Stimulated activated CD8-positive, alpha-beta memory T cell treated with anti-CD3 and anti-CD28 coated beads, Interleukin-7, amount 100 ng/mL, for 24 hours (primary cell): ENCODE data around the gene RBFOX1.

Experiments
- DNase-seq: peaks from one replicate; pipeline ENCODE4 v3.0.0-alpha.2; 2020; ENCODE audit warnings: low read depth

The RBFOX1 gene

GRCh38 chr16:7420843-7421242 lies 88.2 kb downstream of the RBFOX1 start:
- no peak for DNase-seq

DNA sequence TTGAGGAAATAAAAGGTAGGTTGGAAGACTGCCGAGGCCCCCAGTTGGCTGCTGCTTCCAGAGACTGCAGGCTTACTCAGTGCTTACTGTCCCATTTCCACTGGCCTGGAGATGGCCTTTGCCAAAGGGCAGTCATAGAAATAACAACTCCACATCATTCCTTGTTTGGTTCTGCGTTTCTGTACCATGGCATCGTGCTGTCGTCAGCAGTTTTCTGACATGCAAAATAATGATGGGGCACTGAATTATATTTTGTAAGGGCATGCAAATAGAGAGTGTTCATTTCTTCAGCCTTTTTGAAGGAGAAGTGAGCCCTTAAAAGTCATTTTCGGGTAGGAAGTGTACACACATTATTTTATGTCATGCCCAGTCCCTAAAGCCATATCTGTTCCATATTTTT lies 88.9 kb downstream of the RBFOX1 start:
- no peak for DNase-seq

GRCh38 chr16:7422036-7422888 lies 89.6 kb downstream of the RBFOX1 start:
- DNase-seq, result no peak

DNA sequence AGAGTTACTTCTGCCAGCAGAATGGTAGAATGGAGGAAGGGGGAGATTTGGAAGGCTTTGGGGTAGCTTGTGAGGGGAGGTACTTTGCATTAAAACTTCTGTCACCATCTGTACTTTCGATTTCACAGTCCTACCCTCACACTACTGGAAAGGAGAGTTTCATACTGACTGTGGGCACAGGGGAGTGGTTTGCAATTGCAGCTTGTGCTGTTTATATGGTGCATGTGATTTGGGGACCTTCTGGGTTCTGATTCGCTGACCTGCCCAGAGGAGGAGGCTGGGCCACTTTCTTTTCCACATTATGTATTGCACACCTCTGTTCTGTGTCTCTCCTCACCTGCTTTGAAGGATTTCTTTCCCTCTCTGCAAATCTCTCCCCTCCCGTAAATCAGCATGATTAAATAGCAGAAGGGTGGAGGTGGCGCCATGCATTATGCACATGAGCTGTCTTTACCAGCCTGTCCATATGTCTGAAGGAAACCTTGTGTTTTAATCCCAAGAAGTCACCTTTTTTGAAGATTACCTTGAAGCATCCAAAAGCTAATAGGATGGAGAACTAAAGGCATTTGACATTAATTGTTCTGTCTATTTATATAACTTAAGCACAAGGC lies 90.9 kb downstream of the RBFOX1 start:
- DNase-seq, result no peak

DNA sequence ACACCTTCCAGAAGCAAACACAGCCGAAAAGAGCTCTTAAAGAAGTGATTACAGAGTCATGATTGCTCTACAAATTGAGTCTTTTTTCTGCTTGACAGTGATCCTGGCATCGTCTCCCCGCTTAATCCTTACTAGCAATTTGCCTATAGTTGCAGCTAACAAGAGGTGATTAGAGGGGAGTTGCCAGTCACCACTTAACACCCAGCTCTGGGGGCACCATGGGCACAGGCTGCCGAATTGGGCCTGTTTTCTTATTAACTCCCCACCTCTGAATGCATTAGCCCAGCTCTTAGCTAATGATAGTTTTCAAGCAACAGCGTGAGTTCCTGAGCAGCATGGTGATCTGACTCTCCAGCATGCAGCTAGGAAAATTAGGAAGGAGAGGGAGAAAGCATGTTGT lies 93.5 kb downstream of the RBFOX1 start:
- DNase-seq, result no peak

DNA sequence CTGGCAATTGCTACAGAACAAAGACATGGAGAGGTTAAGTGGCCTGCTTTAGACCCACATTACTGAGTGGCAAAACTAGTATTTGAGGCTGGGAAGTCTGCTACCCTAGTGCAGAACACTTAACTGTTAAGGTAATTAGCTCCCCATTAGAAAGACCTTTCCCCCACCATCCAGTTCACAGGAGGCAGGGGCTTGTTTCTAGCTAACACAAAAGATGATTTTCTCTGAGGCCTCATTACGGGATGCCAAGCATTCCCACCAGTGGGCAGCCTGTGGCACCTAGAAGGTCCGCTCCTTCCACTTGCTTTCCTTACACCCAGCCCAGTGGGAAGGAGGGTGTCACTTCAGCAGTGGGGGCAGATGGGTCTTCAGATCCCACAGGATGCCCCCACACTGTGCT lies 99.1 kb downstream of the RBFOX1 start:
- no peak for DNase-seq

- no peak for DNase-seq
Measured at GRCh38 chr16:7436306-7436705, 103.7 kb downstream of the RBFOX1 start.

- DNase-seq, result no peak
Measured at GRCh38 chr16:7437135-7437804, 104.6 kb downstream of the RBFOX1 start.

- DNase-seq, result no peak
Measured at GRCh38 chr16:7437843-7438242, 105.2 kb downstream of the RBFOX1 start.

DNA sequence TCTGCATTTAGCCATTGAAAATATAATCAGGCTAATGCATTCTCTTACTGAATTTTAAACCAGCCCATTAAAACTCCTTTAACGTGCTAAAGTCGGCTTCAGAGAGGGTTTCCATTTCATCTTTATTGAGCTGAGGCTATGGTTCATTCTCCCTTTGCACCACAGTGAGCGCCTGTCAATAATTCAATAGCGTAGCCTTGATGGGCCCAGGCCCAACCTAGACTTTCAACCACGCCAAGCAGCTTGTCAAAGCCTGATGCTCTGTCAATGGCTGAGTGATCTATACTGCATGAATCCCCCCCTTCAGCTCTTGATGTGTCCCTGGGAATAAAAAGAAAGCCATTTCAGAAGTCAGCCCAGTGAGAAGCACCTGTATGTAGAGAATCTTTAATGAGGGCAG lies 106.0 kb downstream of the RBFOX1 start:
- no peak for DNase-seq

DNA sequence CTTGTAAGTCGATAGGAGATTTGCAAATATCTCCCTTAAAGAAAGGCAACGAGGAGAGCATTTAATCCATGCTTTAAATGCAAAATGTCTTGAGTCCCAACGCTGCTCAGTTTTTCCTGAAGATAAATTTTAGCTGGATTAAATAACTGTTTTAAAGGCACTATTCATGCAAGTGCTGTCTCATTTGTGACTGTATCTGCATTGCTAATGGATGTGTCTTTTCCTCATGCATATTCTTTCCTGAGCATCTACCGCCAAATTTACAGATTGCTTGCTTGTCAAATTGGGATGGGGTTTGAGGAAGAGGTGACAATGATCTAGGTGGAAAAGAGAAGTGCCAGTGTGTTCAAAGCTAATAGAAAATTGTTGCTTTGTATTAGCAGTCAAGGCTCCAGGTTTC lies 106.9 kb downstream of the RBFOX1 start:
- no peak for DNase-seq

DNA sequence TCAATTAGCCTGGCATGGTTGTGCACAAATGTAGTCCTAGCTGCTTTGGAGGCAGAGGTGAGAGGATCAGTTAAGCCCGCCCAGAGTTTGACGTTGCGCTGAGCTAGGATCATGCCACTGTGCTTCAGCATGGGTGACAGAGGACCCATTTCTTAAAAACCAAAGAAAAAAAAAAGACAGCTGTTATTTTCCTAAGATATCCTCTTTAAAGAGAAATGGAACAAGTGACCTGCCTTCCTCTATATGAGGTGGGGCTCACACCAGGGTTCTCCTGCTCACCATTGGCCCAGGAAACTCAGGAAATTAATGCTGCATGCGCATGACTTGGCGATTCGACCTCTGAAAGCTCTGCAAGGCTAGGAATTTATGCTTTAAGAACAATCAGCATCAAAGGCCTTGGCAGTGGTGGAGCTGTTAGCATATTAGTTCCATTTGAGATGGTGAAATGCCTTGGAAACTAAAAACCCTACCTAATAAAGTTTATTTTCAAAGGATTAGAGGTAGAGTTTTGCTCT lies 108.3 kb downstream of the RBFOX1 start:
- DNase-seq, result no peak

GRCh38 chr16:7442050-7442449 lies 109.4 kb downstream of the RBFOX1 start:
- DNase-seq, result no peak

- DNase-seq, result no peak
Measured at GRCh38 chr16:7443142-7443541, 110.5 kb downstream of the RBFOX1 start.

DNA sequence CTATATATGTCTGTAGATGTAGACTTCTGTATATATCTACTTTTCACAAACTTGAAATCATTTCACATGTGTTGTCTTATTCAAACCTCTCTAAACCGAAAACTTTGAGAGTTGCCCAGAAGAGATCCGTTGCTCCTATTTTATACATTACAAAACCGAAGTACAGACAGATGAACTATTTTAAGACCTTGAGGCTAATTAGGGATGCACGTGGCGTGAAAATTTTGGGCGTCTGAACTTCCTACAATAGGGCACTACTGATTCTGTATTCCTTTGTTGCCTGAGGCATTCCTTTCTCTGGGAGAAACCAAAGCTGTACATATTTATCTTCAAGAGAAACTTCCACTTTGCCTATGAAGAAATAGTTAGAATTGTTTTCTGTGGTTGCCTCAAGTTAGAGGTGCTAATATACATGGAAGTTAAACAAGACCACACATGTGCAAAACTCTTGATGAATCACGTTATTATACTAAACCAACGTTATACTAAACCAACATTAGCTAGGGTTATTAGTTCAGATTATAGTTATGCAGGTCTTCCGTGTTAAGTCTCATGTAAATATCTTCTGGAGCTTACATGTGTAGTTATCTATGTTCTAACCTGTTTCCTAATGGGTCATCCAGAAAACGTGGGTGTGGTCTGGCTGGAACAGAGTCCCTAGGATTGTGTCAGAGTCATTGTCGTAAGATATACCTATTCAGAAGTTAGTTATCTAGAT lies 111.2 kb downstream of the RBFOX1 start:
- DNase-seq, result no peak

DNA sequence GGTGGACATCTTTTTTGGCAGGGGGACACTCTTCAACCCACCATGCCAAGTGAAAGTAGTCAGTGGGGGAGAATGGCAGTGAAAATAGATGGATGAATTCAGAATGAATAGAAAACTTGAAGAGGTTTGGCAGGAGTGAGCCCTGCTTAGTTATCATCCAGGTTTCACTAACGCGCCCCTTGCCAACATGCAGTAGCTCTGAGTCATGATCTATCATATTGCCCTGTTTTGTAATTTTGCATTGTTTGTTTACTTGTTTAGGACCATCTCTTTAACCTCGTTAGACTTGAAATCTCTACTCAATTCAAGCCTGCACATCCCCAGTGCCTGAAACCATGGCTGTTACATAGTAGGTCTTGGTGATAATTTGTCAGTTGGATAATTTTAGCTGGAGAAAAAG lies 116.7 kb downstream of the RBFOX1 start:
- DNase-seq, result no peak

DNA sequence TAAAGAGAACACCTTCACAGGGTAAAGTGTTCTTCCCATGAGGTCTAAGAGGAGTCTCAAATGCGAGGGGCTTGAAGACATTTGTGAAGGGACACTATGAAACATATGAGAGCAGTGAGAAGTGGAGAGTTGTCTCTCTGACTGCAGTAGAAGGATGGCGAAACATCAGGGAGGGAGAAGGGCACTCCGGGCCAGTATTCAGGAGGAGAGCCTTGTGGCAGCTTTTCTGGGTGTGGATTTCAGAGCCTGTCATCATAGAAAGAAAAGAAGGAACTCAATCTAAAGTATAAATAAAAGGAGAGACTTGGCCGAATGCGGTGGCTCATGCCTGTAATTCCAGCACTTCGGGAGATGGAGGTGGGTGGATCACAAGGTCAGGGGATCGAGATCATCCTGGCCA lies 117.2 kb downstream of the RBFOX1 start:
- DNase-seq, result no peak

GRCh38 chr16:7450440-7450839 lies 117.8 kb downstream of the RBFOX1 start:
- no peak for DNase-seq

- DNase-seq, result no peak
Measured at GRCh38 chr16:7452090-7452489, 119.4 kb downstream of the RBFOX1 start.

DNA sequence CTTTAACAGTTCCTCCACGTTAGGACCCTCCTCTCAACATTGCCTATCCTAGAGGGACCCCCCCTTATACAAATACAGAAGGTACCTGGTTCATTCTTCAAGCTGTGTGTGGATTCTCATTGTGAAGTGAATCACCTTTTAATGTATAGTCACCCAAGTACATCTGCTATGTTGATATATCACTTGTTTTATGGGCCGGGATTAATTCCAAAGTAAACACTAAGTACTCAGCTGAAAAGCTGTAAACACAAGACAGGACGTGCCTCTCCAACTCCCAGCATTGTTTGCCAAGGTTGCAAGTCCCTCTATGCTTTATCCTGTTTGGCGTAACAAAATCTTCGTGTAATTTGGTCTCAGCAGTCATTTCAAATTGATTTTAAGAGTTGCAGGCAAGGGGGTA lies 123.6 kb downstream of the RBFOX1 start:
- DNase-seq, result no peak

- DNase-seq, result no peak
Measured at GRCh38 chr16:7458144-7458543, 125.5 kb downstream of the RBFOX1 start.

DNA sequence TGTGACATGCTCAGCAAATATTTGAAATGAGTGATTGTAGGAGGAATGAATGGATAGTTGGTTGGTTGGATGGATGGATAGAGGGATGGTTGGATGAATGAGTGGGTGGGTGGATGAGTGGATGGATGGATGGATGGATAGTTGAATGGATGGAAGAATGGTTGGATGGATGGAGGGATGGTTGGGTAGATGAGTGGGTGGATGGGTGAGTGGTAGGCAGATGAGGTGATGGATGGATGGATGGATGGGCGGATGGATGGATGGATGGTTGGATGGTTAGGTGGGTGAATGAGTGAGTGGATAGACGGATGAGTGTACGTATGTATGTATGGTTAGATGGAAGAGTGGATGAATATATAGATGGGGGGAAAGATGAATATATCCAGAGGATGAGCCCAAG lies 137.7 kb downstream of the RBFOX1 start:
- no peak for DNase-seq
